Stimulated activated effector memory CD8-positive, alpha-beta T cell treated with anti-CD3 and anti-CD28 coated beads, Interleukin-12 subunit alpha, Interleukin-12 subunit beta, amount 100 ng/mL, for 72 hours (primary cell): ENCODE measurements around the gene MT1A.
"Not testable (repeated sequence)": the region's sequence is repeated elsewhere in the genome, so short reads cannot be mapped to it uniquely, and the experiment has no call there.

Experiments used
- ATAC-seq: fragments of 150-1000 bp; cut with Tn5 transposase; 2 replicates; pipeline ENCODE4 v1.10.0; 2021
- DNase-seq, 2 donors: peaks; one replicate each; pipeline ENCODE4 v3.0.0; 2021 to 2022; ENCODE audit warnings: low spot score in 2 of 2
- H3K27ac Mint-ChIP-seq: one replicate; pipeline ENCODE4 v1.8.0; 2022; ENCODE audit warnings: mild to moderate bottlenecking, mixed read lengths
- H3K36me3 Mint-ChIP-seq: one replicate; pipeline ENCODE4 v1.8.0; 2022; ENCODE audit warnings: mild to moderate bottlenecking, mixed read lengths
- H3K4me1 Mint-ChIP-seq: one replicate; pipeline ENCODE4 v1.8.0; 2022; ENCODE audit warnings: mixed read lengths
- H3K4me3 Mint-ChIP-seq: one replicate; pipeline ENCODE4 v1.8.0; 2022; ENCODE audit warnings: mild to moderate bottlenecking, mixed read lengths
- H3K9me3 Mint-ChIP-seq: one replicate; pipeline ENCODE4 v1.8.0; 2022; ENCODE audit warnings: mixed read lengths

MT1A gene

DNA sequence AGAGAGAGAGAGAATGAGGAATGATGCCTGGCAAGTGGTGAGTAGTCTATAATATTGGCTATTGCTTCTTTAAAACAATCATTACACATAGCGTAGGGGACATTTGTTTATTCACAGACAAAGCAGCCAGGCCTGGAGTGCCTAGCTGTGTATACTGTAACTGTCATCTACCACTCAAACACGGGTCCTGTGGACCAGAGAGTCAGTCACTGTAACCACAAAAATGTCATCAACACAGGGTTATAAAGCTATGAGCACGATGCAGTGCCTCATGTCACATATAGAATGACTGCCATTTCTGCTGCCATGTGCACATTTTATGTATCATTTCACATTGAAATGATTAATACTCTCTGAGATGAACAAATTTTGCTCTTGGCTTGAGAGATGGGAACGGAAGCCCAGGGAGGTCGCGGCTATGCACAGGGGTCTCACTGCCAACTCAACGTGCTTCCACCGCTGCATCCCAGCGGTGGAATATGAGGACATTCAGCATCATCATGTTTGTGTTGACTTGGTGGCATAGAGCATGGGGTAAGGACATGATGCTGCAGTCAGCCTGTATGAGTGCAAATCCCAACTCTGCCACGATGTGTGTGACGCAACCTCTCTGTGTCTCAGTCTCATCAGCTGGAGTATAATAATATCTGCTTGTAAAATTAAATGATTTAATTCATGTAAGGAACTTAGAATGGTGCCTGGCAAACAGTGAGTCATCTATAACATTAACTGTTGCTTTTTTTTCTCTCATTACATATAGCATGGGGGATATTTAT, 34.5 kb downstream of the MT1A start:
- no peak overlapping the region for H3K4me3 Mint-ChIP-seq
- no peak overlapping the region for H3K27ac Mint-ChIP-seq
- peak; percentile 79 for ATAC-seq
- no peak for DNase-seq
- H3K4me1 Mint-ChIP-seq = peaks cover 38% of the 10 kb centered on the region
- H3K9me3 Mint-ChIP-seq = no peaks in the 10 kb centered on the region
- no peaks in the 10 kb centered on the region for H3K36me3 Mint-ChIP-seq

DNA sequence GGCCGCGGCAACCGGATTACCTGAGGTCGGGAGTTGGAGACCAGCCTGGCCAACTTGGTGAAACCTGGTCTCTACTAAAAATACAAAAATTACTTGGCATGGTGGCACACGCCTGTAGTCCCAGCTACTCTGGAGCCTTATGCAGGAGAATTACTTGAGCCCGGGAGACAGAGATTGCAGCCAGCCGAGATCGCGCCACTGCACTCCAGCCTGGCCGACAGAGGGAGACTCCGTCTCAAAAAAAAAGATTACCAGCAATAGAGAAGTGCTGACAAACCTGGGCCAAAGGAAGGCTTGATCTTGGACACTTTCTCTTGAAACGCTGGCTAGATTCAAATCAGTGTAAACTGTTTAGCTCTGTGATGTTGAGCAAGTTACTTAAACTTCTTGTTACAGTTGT, 35.5 kb downstream of the MT1A start:
- no peak overlapping the region for H3K4me3 Mint-ChIP-seq
- no peaks in the 10 kb centered on the region for H3K36me3 Mint-ChIP-seq
- DNase-seq (no peak), ATAC-seq (no peak)
- H3K9me3 Mint-ChIP-seq = no peaks in the 10 kb centered on the region
- peaks cover 29% of the 10 kb centered on the region for H3K4me1 Mint-ChIP-seq
- H3K27ac Mint-ChIP-seq = no peak overlapping the region

DNA sequence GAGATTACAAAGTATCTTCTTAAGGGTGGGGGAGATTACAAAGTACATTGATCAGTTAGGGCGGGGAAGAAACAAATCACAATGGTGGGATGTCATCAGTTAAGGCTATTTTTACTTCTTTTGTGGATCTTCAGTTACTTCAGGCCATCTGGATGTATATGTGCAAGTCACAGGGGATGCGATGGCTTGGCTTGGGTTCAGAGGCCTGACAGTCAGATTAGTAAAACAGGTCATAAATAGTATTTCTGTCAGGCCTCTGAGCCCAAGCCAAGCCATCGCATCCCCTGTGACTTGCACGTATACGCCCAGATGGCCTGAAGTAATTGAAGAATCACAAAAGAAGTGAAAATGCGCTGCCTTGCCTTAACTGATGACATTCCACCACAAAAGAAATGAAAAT, 36.1 kb downstream of the MT1A start:
- H3K36me3 Mint-ChIP-seq, H3K9me3 Mint-ChIP-seq, DNase-seq, ATAC-seq, H3K27ac Mint-ChIP-seq, H3K4me3 Mint-ChIP-seq: not testable (repeated sequence)
- peaks cover 25% of the 10 kb centered on the region for H3K4me1 Mint-ChIP-seq

DNA sequence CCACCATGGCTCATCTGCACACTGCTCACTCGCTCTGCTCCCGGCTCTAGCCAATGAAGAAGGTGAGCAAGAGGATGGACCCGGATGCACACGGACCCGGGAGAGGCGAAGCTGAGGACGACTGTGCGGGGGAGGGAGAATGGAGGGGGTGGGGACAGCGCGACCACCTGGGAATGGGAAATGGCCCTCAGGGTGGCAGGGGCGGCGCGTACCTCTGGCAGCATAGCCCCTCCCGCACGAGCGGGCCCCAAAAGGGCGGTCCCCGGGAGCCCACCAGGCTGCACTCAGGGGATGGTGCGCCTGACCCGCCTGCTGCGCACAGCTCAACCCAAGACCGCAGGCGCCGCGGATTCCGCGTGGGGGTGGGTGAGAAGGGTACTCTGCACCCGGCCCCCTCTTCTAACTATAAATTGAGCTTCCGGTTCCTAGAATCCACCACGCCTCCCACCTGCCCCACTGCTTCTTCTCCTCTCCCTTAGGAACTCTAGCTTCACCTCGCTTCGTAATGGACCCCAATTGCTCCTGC, 37.3 kb downstream of the MT1A start:
- Mint-ChIP-seq H3K27ac (no peak overlapping the region), H3K4me1 (peaks cover 25% of the 10 kb centered on the region), H3K36me3 (no peaks in the 10 kb centered on the region), H3K9me3 (no peaks in the 10 kb centered on the region), H3K4me3 (peak overlapping the region; percentile 66)
- DNase-seq = peak in 1 of 2 donors; percentile 68
- ATAC-seq = peak; percentile 31

DNA sequence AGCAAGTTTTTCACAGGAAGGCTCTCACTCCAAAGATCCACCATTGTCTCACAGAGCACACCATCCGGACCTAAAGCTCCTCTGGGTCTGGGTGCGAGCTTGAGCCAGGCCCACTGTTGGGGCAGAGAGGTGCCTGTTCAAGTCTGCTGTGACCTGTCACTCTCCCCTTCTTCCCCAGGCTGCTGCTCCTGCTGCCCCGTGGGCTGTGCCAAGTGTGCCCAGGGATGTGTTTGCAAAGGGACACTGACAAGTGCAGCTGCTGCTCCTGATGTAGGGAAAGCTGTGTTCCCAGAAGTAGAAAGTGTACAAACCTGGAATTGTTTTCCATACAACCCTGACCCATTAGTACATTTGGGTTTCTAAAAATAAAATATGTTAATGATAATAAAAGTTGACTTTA, 39.0 kb downstream of the MT1A start:
- no peak overlapping the region for H3K27ac Mint-ChIP-seq
- H3K36me3 Mint-ChIP-seq = peaks cover 7% of the 10 kb centered on the region
- H3K4me1 Mint-ChIP-seq = peaks cover 37% of the 10 kb centered on the region
- H3K4me3 Mint-ChIP-seq = no peak overlapping the region
- DNase-seq (no peak), ATAC-seq (no peak)
- no peaks in the 10 kb centered on the region for H3K9me3 Mint-ChIP-seq

DNA sequence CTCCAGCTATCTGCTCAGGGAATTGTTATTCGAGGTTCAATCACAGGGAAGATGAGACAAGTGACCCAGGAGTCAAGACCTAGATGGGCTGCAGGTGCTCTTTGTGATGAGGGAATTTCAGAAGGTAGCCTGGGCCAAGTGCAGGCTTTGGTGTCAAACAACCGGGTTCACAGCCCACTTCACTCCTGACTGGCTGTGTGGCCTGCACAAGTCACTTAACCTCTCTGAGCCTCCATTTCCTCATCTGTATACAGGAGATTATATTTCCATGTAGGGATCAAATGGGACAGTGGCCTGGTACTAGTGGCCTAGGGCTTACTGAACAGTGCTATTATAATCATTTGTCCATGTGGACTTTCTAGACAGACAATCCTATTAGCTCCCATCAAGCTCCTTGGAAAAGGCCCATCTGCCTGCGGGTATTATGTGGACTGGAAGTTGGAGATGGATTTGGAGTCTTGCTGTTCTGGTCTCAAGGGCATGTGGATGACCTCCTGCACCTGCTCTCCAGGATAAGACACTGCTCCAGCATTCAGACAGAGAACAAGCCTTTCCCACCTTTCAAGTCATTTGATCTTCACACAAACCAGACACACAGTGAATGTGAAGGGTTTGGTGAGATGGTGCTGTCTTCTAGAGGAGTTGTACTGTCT, 40.7 kb downstream of the MT1A start:
- H3K4me1 Mint-ChIP-seq = peaks cover 54% of the 10 kb centered on the region
- H3K9me3 Mint-ChIP-seq = no peaks in the 10 kb centered on the region
- no peak for DNase-seq
- H3K27ac Mint-ChIP-seq = no peak overlapping the region
- peaks cover 7% of the 10 kb centered on the region for H3K36me3 Mint-ChIP-seq
- H3K4me3 Mint-ChIP-seq = no peak overlapping the region
- ATAC-seq = no peak

DNA sequence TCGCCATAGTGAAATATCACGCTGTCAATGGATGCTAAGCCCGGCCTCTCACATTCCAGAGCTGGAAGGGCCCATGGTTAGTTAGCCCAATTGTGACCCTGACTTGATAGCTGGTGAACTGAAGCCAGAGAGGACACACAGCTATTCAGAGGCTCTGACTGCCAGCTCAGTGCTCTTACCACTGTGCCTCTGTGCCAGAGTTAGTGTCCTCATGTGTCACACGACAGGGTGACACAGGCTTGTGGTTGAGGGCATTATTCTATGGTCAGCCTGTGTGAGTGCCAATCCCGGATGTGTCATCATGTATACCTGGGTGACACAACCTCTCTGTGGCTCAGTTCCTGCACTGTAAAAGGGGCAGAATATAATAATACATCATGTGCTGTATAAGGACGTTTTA, 41.4 kb downstream of the MT1A start:
- H3K4me1 Mint-ChIP-seq = peaks cover 58% of the 10 kb centered on the region
- ATAC-seq (peak; percentile 89), DNase-seq (no peak)
- peaks cover 7% of the 10 kb centered on the region for H3K36me3 Mint-ChIP-seq
- no peaks in the 10 kb centered on the region for H3K9me3 Mint-ChIP-seq
- H3K4me3 Mint-ChIP-seq = no peak overlapping the region
- H3K27ac Mint-ChIP-seq = no peak overlapping the region

DNA sequence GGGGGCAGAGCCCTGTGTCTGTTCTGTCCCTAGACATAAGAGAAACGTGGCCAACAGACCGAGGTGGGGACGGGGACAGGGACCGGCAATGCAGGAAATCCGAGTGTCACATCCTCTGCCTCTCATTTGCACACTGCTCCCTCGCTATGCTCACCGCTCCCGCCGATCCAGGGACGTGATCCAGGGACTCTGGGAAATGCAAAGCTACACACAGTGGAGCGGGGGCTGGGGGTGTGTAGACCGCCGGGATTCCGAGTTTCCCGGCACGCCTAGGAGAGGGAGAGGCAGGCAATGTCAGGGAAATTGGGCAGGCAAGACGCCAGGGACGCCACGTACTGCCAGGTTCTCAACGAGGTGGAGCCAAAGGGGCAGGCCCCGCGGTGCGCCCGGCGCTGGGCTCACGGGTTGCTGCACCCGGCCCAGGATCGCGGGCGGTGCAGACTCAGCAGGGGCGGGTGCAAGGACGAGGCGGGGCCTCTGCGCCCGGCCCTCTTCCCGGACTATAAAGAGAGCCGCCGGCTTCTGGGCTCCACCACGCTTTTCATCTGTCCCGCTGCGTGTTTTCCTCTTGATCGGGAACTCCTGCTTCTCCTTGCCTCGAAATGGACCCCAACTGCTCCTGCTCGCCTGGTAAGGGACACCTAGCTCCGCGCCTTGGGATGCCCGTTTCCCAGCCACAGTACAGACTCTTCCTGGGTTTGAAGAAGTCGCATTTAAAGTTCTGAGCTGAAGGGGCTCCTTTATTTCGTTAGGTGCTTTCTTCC, 43.7 kb downstream of the MT1A start, which contains the start of gene MT1X:
TSS of gene MT1X (plus strand) at position 532 of the 764 bp plus-strand sequence. CDS start at position 603, 71 bp downstream.
- no peaks in the 10 kb centered on the region for H3K9me3 Mint-ChIP-seq
- peak; percentile 95 for ATAC-seq
- peak; percentile 78 to 91 for DNase-seq
- peak within 1 kb of the TSS; percentile 86 for H3K4me3 Mint-ChIP-seq
- H3K27ac Mint-ChIP-seq = peak within 1 kb of the TSS; percentile 93
- H3K4me1 Mint-ChIP-seq = peaks cover 40% of the 10 kb centered on the region
- H3K36me3 Mint-ChIP-seq = peaks cover 7% of the 10 kb centered on the region

DNA sequence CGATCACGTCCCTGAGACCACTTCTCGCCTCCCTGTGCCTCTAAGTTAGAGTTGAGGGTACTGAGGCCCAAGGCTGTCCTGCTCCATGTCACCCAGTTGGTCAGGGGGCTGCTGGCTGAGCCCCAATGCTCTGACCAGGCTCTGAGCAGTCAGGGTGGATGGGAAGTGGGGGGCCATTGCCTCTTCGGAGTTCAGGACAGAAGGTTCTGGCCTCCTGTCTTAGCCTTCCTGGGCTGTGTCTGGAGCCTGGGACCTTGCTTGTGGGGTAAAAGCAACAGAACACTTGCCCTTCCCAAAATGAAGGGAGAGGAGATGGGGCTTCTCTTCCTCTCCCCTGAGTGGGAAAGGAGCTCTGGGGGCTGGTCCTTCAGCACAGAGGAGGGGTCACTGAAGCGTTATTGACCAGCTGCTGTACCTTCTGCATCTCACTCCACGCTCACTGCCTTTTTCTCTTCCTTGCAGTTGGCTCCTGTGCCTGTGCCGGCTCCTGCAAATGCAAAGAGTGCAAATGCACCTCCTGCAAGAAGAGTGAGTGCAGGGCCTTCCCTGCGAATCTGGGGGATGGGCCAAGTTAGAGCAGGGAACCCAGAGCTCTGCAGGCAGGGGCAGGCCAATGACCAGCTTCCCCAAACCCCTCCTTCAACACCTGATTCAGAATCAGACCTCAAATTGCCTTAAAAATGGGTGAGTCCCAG, 44.4 kb downstream of the MT1A start:
- ATAC-seq (no peak), DNase-seq (no peak)
- peak overlapping the region; percentile 86 for H3K4me3 Mint-ChIP-seq
- H3K4me1 Mint-ChIP-seq = peaks cover 40% of the 10 kb centered on the region
- H3K9me3 Mint-ChIP-seq = no peaks in the 10 kb centered on the region
- H3K36me3 Mint-ChIP-seq = peaks cover 7% of the 10 kb centered on the region
- peak overlapping the region; percentile 93 for H3K27ac Mint-ChIP-seq

DNA sequence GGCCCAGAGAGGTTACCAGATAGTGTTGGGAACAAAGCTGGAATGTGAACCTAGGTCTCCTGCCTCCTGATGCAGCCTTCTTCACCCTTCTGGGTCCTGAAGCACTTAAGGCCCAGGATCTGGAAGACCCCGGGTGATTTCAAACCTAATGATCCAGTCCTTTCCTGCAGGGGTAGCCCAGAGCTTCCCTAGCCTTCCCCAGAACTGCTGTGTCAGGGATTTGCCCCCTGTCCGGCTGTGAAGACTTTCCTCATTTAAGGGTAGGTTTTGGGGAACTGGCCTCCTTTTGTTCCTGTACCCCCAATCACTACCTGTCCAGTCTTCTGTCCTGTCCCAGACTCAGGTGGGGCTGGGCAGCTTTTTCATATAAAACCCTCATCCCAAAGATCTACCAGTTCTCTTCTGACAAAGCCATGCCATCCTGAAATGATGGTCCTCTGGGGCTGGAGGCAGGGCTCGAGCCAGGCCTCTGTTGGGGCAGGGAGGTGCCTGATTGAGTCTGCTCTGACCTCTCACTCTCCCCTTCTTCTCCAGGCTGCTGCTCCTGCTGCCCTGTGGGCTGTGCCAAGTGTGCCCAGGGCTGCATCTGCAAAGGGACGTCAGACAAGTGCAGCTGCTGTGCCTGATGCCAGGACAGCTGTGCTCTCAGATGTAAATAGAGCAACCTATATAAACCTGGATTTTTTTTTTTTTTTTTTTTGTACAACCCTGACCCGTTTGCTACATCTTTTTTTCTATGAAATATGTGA, 45.1 kb downstream of the MT1A start:
- Mint-ChIP-seq H3K36me3 (peaks cover 7% of the 10 kb centered on the region), H3K4me1 (peaks cover 40% of the 10 kb centered on the region), H3K9me3 (no peaks in the 10 kb centered on the region), H3K27ac (no peak overlapping the region), H3K4me3 (peak overlapping the region; percentile 86)
- DNase-seq = no peak
- no peak for ATAC-seq

DNA sequence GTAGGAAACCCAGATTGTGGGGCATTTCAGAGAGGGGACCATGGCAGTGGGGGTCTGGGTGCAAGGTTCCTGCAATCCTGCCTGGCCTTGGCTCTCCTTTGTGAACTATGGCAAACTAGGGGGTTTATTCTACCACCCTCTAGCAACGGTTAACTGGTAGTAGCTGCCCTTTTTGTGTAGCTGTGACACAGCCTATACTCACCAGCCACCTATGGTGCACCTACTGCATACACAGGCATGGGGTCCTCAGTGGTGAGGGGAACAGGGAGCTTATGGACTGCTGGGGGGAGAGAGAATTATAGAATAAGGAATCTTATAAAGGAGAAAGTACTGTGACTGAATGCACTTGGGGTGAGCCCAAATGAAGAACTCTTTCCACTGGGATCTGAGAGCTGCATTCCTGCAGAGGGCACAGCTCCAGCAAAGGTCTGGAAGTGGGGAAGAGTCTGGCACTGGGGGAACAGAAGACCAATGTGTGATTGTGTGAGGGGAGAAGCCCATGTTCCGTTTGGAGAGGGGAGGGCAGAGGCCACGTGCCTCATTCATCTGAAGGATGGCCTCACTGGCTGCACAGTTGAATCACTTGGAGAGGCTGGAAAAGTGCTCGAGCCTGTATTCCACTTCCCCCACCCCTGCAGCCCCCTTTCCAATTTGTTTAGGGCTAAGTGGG, 45.9 kb downstream of the MT1A start:
- peak overlapping the region; percentile 86 for H3K4me3 Mint-ChIP-seq
- H3K27ac Mint-ChIP-seq = peak overlapping the region; percentile 52
- H3K36me3 Mint-ChIP-seq = peaks cover 7% of the 10 kb centered on the region
- no peak for ATAC-seq
- no peak for DNase-seq
- peaks cover 39% of the 10 kb centered on the region for H3K4me1 Mint-ChIP-seq
- no peaks in the 10 kb centered on the region for H3K9me3 Mint-ChIP-seq

DNA sequence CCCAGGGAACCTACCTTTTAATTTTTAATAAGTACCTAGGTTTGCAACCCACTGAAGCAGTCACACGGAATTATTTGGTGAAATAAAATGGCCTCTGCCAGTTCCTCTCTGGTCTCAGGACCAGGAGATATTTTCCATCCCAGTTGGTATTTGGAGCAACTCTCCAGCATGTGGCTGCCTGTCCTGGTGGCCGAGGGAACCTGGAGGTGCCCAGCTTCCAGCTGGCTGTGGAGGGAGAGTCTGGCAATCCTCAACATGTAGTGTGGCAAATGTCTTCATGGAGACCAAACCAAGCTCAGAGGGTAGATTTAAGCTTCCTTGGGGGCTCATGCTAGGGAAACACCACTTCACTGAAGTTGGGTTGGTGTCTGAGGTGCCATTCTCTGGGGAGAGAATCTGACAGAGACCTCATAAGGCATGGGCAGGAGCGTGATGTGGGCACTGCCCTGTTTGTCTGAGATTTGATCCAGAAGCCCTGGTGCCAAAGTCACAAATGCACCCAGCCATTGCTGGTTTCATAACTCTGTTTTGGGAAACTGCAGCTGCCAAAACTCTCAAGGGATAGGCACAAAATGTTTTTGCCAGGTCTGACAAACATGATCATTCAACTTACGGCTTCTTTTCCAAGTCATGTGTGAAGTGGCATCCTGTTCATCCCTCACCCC, 46.6 kb downstream of the MT1A start:
- H3K9me3 Mint-ChIP-seq = no peaks in the 10 kb centered on the region
- peaks cover 7% of the 10 kb centered on the region for H3K36me3 Mint-ChIP-seq
- peaks cover 34% of the 10 kb centered on the region for H3K4me1 Mint-ChIP-seq
- ATAC-seq (no peak), DNase-seq (no peak)
- H3K4me3 Mint-ChIP-seq = no peak overlapping the region
- H3K27ac Mint-ChIP-seq = no peak overlapping the region

DNA sequence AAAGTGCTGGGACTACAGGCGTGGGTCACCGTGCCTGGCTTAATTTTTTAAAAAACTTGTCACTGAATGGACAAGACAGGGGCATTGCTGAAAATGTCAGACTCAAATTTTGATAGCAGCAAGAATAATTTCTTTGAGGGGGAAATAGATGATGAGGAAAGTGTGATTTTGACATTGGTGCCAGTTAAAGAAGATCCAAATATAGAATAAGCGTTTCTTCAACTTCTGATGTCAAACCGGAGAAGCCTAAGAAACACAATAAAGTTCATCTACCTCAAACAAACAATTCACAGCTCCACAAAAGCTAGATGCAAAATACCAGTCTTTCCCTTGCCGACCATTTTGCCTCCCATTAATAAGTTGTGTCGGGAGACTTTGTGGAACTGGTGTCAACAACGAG, 48.3 kb downstream of the MT1A start:
- Mint-ChIP-seq H3K27ac (no peak overlapping the region), H3K9me3 (no peaks in the 10 kb centered on the region), H3K4me3 (no peak overlapping the region), H3K36me3 (peaks cover 7% of the 10 kb centered on the region), H3K4me1 (peaks cover 28% of the 10 kb centered on the region)
- DNase-seq (no peak), ATAC-seq (no peak)
